Smooth muscle cell (in vitro differentiated cells): ENCODE results near the gene DUSP5. TPM values are rescaled to one million over a fixed set of nuclear protein-coding genes. Genes with fewer than 3 reads are reported as not detected.

Experiments
- DNase-seq: peaks from one replicate; lab custom pipeline; 2025; ENCODE audit not compliant: unreplicated experiment; lab: John Stamatoyannopoulos, UW
- H2AFZ ChIP-seq: fragments of 200-600 bp; sonication (generic); 2 replicates; pipeline ENCODE4 v1.6.0; 2016; ENCODE audit warnings: antibody characterized with exemption, low read depth, mild to moderate bottlenecking
- H3F3A ChIP-seq: fragments of 200-600 bp; sonication (generic); 2 replicates; pipeline ENCODE4 v1.6.0; 2017; ENCODE audit warnings: antibody characterized with exemption, low read depth
- H3K27ac ChIP-seq: fragments of 200-600 bp; sonication (generic); 2 replicates; pipeline ENCODE4 v1.5.1; 2016; ENCODE audit warnings: low read depth, mild to moderate bottlenecking
- H3K27me3 ChIP-seq: fragments of 200-600 bp; sonication (generic); 2 replicates; pipeline ENCODE4 v1.6.1; 2016; ENCODE audit warnings: low read depth, mild to moderate bottlenecking
- H3K36me3 ChIP-seq: fragments of 200-600 bp; sonication (generic); 2 replicates; pipeline ENCODE4 v1.5.1; 2016; ENCODE audit warnings: low read depth
- H3K4me1 ChIP-seq: fragments of 200-600 bp; sonication (generic); 2 replicates; pipeline ENCODE4 v1.5.1; 2016; ENCODE audit warnings: low read depth
- H3K4me2 ChIP-seq: fragments of 200-600 bp; sonication (generic); 2 replicates; pipeline ENCODE4 v1.6.0; 2016; ENCODE audit warnings: mild to moderate bottlenecking
- H3K4me3 ChIP-seq: fragments of 200-600 bp; sonication (generic); 2 replicates; pipeline ENCODE4 v1.5.1; 2016; ENCODE audit warnings: mild to moderate bottlenecking
- H3K79me2 ChIP-seq: fragments of 200-600 bp; sonication (generic); 2 replicates; pipeline ENCODE4 v1.6.0; 2016; ENCODE audit warnings: low read depth, mild to moderate bottlenecking
- H3K9ac ChIP-seq: fragments of 200-600 bp; sonication (generic); 2 replicates; pipeline ENCODE4 v1.6.0; 2016; ENCODE audit warnings: low read depth
- H3K9me3 ChIP-seq: fragments of 200-600 bp; sonication (generic); replicated peaks from 2 replicates; pipeline ENCODE4 v1.5.1; 2016; ENCODE audit warnings: low read depth
- H4K20me1 ChIP-seq: fragments of 200-600 bp; sonication (generic); 2 replicates; pipeline ENCODE4 v1.6.0; 2016; ENCODE audit warnings: low read depth
- WGBS: methylation state at CpG from one replicate; pipeline ENCODE4 v1.1.7; 2016; ENCODE audit warnings: low lambda C conversion rate; 5-methylcytosine and 5-hydroxymethylcytosine counted together
- polyA plus RNA-seq: library from polyadenylated mRNA; unstranded; fragments of >200 nt; fragmentation: Nextera tagmentation; extraction: Ambion mirVana; gene quantifications from 2 replicates; pipeline ENCODE4 v1.2.1, GENCODE V29; 2016
- total RNA-seq: library from RNA; depleted of rRNA; stranded (reverse); fragments of >200 nt; gene quantifications from 2 replicates; pipeline ENCODE4 v1.2.3, GENCODE V29; 2014
- TF ChIP-seq, protein P1 (sequence below): fragments of 200-600 bp; sonication (generic); IDR thresholded peaks from 2 replicates; pipeline ENCODE4 v1.5.1; 2017; ENCODE audit warnings: borderline replicate concordance, mild to moderate bottlenecking, antibody characterized with exemption; ENCODE audit not compliant: insufficient read depth, poor library complexity, severe bottlenecking

DUSP5 gene
- total and polyA plus RNA-seq, 2 experiments from 2014 or later, result 13.6 to 23.6 TPM

DNA sequence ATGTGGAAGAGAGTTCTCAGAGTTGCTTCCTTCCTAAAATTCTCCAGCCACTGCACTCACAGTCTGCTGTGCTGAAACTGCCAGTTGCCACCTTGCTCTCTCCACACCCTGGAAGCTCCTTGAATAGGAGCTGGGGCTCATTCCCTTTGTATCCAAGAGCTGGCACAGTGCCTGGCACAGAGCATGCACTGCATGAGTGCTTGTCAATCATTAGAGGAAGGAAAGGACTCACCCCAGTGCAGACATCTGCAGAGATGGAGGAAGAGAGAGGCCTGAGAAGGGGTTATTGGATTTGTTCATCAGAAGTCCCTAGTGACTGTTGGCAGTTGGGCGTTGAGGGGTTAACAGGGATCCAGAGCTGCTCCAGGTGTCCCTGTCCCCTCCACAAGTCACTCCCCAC, 41.7 kb upstream of the DUSP5 start:
- Histone ChIP-seq H4K20me1 (no peaks in the 10 kb centered on the region), H3K9ac (no peak overlapping the region), H2AFZ (no peak overlapping the region), H3K27me3 (no peaks in the 10 kb centered on the region), H3K4me2 (no peak overlapping the region), H3K4me3 (no peak overlapping the region), H3K27ac (no peak overlapping the region), H3K79me2 (no peaks in the 10 kb centered on the region), H3F3A (no peaks in the 10 kb centered on the region), H3K4me1 (no peaks in the 10 kb centered on the region), H3K9me3 (no peaks in the 10 kb centered on the region), H3K36me3 (no peaks in the 10 kb centered on the region)
- TF ChIP-seq, protein P1, sequence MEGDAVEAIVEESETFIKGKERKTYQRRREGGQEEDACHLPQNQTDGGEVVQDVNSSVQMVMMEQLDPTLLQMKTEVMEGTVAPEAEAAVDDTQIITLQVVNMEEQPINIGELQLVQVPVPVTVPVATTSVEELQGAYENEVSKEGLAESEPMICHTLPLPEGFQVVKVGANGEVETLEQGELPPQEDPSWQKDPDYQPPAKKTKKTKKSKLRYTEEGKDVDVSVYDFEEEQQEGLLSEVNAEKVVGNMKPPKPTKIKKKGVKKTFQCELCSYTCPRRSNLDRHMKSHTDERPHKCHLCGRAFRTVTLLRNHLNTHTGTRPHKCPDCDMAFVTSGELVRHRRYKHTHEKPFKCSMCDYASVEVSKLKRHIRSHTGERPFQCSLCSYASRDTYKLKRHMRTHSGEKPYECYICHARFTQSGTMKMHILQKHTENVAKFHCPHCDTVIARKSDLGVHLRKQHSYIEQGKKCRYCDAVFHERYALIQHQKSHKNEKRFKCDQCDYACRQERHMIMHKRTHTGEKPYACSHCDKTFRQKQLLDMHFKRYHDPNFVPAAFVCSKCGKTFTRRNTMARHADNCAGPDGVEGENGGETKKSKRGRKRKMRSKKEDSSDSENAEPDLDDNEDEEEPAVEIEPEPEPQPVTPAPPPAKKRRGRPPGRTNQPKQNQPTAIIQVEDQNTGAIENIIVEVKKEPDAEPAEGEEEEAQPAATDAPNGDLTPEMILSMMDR, result no peak
- 90% methylated on average over 1 of the region's 1 CpG for WGBS
- DNase-seq, result no peak

GRCh38 chr10:110456523-110457091, 41.1 kb upstream of the DUSP5 start:
- TF ChIP-seq, protein P1, result no peak
- Histone ChIP-seq H3K4me3 (no peak overlapping the region), H4K20me1 (no peaks in the 10 kb centered on the region), H3K4me2 (no peak overlapping the region), H3K27me3 (no peaks in the 10 kb centered on the region), H3K9ac (no peak overlapping the region), H3K36me3 (no peaks in the 10 kb centered on the region), H2AFZ (no peak overlapping the region), H3K79me2 (no peaks in the 10 kb centered on the region), H3K27ac (no peak overlapping the region), H3F3A (no peaks in the 10 kb centered on the region), H3K4me1 (no peaks in the 10 kb centered on the region), H3K9me3 (no peaks in the 10 kb centered on the region)
- no peak for DNase-seq
- WGBS, result 38% methylated on average over 3 of the region's 3 CpGs

- no peaks in the 10 kb centered on the region for H3K36me3 ChIP-seq
- no peaks in the 10 kb centered on the region for H3K9me3 ChIP-seq
- H3K79me2 ChIP-seq, result no peaks in the 10 kb centered on the region
- H3K27ac ChIP-seq, result no peak overlapping the region
- no peaks in the 10 kb centered on the region for H3K27me3 ChIP-seq
- no peaks in the 10 kb centered on the region for H4K20me1 ChIP-seq
- no peak overlapping the region for H3K9ac ChIP-seq
- 93% methylated on average over 8 of the region's 9 CpGs for WGBS
- H2AFZ ChIP-seq, result no peak overlapping the region
- no peak for DNase-seq
- H3K4me1 ChIP-seq, result no peaks in the 10 kb centered on the region
- H3K4me3 ChIP-seq, result no peak overlapping the region
- H3K4me2 ChIP-seq, result no peak overlapping the region
- no peaks in the 10 kb centered on the region for H3F3A ChIP-seq
- TF ChIP-seq, protein P1, result no peak
Observed at GRCh38 chr10:110457851-110458250, 39.9 kb upstream of the DUSP5 start.

DNA sequence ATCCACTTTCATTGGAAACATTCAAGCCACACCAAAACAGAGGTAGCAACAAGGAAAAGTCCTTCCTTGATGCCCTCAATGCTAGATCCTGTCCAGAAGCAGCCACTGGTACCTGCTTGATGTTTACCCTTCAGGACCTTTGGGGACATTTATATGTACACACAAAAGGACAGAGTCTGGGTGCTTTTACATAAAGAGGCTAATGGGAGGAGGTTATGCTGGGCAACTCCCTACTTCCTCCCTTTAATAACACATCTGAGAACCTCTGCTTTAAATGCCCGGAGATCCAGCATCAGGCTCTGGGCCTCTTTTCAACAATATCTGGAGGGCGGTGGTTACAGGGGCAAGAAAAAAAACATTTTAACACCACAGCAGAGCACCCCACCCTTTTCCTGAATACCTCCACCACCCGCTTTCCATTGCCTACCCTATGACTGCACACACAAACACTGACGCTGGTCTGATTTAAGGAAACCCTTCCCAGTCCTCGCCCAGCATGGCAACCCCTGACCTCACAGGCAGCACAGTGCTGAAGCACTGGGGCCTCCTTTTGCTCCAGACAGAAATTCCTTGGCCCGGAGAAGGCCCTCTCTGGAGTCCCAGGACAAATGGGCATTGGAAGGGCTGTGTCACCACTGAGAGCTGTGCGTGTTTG, 39.3 kb upstream of the DUSP5 start:
- TF ChIP-seq, protein P1, result no peak
- Histone ChIP-seq H3K27ac (no peak overlapping the region), H4K20me1 (no peaks in the 10 kb centered on the region), H3F3A (no peaks in the 10 kb centered on the region), H3K9ac (no peak overlapping the region), H3K79me2 (no peaks in the 10 kb centered on the region), H3K27me3 (no peaks in the 10 kb centered on the region), H3K4me3 (no peak overlapping the region), H2AFZ (no peak overlapping the region), H3K4me2 (no peak overlapping the region), H3K36me3 (no peaks in the 10 kb centered on the region), H3K4me1 (no peaks in the 10 kb centered on the region), H3K9me3 (no peaks in the 10 kb centered on the region)
- no peak for DNase-seq
- WGBS, result 94% methylated on average over 7 of the region's 7 CpGs
